ENCODE data around the gene FAM83B. TPM values are rescaled to one million over a fixed set of nuclear protein-coding genes. Genes with fewer than 3 reads are reported as not detected.

The FAM83B gene
- total RNA-seq, 1 experiment from 2014 or later, result 3.9 TPM

DNA sequence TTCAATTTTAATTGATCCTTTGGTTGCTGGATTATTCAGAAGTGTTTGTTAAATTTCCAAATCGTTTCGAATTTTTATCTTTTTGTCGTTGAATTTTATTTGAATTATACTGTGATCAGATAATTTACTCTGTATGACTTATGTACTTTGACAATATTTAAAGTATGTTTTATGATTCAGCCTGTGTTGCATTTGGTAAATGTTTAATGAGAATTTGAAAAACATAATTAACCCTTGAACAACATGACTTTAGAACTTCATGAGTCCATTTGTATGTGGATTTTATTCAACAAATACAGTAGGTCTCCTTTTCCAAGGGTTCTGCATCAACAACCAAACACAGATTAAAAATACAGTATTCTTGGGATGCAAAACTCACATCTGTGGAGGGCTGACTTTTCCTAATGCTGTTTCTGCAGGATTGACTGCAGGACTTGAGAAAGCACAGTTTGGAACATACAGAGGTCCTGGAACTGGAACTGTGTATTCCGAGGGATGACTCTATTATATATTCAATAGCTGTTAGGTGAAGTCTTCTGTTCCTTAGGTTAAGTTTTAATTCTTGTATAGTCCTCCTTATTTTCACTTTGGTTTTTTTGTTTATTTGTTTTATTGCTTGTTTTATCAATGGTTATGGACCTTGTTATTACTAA is 40.5 kb downstream of the FAM83B start:
- no peak for TF ChIP-seq GRHL2 (CRISPR knock-in tag; IDR thresholded peaks at IDR 0.05; ENCODE audit: insufficient replicate concordance, severe bottlenecking)
- no peak for TF ChIP-seq OVOL2 (CRISPR knock-in tag; IDR thresholded peaks at IDR 0.05; ENCODE audit: borderline replicate concordance)
- TF ChIP-seq, protein P1, sequence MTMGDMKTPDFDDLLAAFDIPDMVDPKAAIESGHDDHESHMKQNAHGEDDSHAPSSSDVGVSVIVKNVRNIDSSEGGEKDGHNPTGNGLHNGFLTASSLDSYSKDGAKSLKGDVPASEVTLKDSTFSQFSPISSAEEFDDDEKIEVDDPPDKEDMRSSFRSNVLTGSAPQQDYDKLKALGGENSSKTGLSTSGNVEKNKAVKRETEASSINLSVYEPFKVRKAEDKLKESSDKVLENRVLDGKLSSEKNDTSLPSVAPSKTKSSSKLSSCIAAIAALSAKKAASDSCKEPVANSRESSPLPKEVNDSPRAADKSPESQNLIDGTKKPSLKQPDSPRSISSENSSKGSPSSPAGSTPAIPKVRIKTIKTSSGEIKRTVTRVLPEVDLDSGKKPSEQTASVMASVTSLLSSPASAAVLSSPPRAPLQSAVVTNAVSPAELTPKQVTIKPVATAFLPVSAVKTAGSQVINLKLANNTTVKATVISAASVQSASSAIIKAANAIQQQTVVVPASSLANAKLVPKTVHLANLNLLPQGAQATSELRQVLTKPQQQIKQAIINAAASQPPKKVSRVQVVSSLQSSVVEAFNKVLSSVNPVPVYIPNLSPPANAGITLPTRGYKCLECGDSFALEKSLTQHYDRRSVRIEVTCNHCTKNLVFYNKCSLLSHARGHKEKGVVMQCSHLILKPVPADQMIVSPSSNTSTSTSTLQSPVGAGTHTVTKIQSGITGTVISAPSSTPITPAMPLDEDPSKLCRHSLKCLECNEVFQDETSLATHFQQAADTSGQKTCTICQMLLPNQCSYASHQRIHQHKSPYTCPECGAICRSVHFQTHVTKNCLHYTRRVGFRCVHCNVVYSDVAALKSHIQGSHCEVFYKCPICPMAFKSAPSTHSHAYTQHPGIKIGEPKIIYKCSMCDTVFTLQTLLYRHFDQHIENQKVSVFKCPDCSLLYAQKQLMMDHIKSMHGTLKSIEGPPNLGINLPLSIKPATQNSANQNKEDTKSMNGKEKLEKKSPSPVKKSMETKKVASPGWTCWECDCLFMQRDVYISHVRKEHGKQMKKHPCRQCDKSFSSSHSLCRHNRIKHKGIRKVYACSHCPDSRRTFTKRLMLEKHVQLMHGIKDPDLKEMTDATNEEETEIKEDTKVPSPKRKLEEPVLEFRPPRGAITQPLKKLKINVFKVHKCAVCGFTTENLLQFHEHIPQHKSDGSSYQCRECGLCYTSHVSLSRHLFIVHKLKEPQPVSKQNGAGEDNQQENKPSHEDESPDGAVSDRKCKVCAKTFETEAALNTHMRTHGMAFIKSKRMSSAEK (CRISPR knock-in tag; IDR thresholded peaks at IDR 0.05; ENCODE audit: borderline replicate concordance), result no peak
- H3K27ac Mint-ChIP-seq, result no peak overlapping the region
- H3K4me1 Mint-ChIP-seq, result peaks cover 5% of the 10 kb centered on the region
- H3K27me3 Mint-ChIP-seq (ENCODE audit: low read depth), result no peaks in the 10 kb centered on the region
- no peak overlapping the region for H3K4me3 Mint-ChIP-seq
- CTCF ChIA-PET, result no interaction called here
- DNase-seq (ENCODE audit: low spot score), result no peak
- no peak for ATAC-seq
- peaks cover 3% of the 10 kb centered on the region for H3K36me3 Mint-ChIP-seq
- peaks cover 6% of the 10 kb centered on the region for H3K9me3 Mint-ChIP-seq
- POLR2A ChIA-PET, result no interaction called here

GRCh38 chr6:54891536-54891935 is 45.0 kb downstream of the FAM83B start:
- peaks cover 8% of the 10 kb centered on the region for H3K4me1 Mint-ChIP-seq
- no peak overlapping the region for H3K4me3 Mint-ChIP-seq
- CTCF ChIA-PET, result no interaction called here
- POLR2A ChIA-PET, result no interaction called here
- no peaks in the 10 kb centered on the region for H3K9me3 Mint-ChIP-seq
- no peaks in the 10 kb centered on the region for H3K36me3 Mint-ChIP-seq
- TF ChIP-seq TEAD4 (CRISPR knock-in tag; IDR thresholded peaks at IDR 0.05), result no peak
- TF ChIP-seq, protein P2, sequence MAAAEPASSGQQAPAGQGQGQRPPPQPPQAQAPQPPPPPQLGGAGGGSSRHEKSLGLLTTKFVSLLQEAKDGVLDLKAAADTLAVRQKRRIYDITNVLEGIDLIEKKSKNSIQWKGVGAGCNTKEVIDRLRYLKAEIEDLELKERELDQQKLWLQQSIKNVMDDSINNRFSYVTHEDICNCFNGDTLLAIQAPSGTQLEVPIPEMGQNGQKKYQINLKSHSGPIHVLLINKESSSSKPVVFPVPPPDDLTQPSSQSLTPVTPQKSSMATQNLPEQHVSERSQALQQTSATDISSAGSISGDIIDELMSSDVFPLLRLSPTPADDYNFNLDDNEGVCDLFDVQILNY (CRISPR knock-in tag; IDR thresholded peaks at IDR 0.05), result no peak
- no peak for TF ChIP-seq FOXJ3 (CRISPR knock-in tag; IDR thresholded peaks at IDR 0.05; ENCODE audit: borderline replicate concordance)
- TF ChIP-seq RORB (CRISPR knock-in tag; IDR thresholded peaks at IDR 0.05), result no peak
- no peak for TF ChIP-seq PRRX2 (CRISPR knock-in tag; IDR thresholded peaks at IDR 0.05)
- TF ChIP-seq NFATC4 (CRISPR knock-in tag; IDR thresholded peaks at IDR 0.05), result no peak
- no peak for TF ChIP-seq ZNF671 (CRISPR knock-in tag; IDR thresholded peaks at IDR 0.05)
- no peak for TF ChIP-seq ATF1 (CRISPR knock-in tag; IDR thresholded peaks at IDR 0.05)
- TF ChIP-seq, protein P3, sequence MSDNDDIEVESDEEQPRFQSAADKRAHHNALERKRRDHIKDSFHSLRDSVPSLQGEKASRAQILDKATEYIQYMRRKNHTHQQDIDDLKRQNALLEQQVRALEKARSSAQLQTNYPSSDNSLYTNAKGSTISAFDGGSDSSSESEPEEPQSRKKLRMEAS (CRISPR knock-in tag; IDR thresholded peaks at IDR 0.05), result no peak
- no peaks in the 10 kb centered on the region for H3K27me3 Mint-ChIP-seq (ENCODE audit: low read depth)
- ATAC-seq, result no peak
- DNase-seq (ENCODE audit: low spot score), result no peak
- H3K27ac Mint-ChIP-seq, result no peak overlapping the region

GRCh38 chr6:54892831-54893230 is 46.3 kb downstream of the FAM83B start:
- H3K4me3 Mint-ChIP-seq, result no peak overlapping the region
- ATAC-seq, result no peak
- CTCF ChIA-PET, result no interaction called here
- no peaks in the 10 kb centered on the region for H3K9me3 Mint-ChIP-seq
- no peak overlapping the region for H3K27ac Mint-ChIP-seq
- POLR2A ChIA-PET, result no interaction called here
- peaks cover 8% of the 10 kb centered on the region for H3K4me1 Mint-ChIP-seq
- H3K36me3 Mint-ChIP-seq, result no peaks in the 10 kb centered on the region
- H3K27me3 Mint-ChIP-seq (ENCODE audit: low read depth), result no peaks in the 10 kb centered on the region
- no peak for DNase-seq (ENCODE audit: low spot score)
- no peak for TF ChIP-seq ELF4 (CRISPR knock-in tag; IDR thresholded peaks at IDR 0.05; ENCODE audit: low read depth)
- TF ChIP-seq, protein P4, sequence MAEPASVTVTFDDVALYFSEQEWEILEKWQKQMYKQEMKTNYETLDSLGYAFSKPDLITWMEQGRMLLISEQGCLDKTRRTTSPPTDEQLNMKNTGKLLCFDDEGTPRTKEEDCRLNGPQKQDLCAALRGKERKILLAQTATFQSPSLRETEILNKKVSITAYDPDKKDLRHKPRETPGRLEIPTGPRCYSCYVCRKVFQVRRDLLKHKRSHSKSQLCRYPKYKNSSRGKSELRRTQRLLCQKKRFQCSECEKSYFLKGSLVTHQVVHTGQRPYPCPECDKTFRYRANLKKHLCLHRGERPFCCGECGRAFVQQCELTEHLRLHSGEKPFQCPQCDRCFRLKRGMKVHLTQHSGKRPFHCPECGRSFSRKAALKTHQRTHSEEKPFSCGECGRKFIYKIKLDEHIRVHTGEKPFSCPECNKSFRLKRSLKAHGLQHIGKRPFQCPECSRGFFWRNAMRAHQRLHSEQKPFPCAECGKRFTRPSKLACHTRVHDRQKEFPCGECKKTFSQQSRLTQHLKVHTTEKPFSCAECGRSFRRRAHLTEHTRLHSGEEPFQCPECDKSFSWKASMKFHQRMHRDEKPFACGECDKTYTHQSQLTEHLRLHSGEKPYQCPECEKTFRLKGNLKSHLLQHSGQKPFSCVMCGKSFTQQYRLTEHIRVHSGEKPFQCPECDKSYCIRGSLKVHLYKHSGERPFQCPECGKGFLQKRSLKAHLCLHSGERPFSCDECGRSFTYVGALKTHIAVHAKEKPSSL (CRISPR knock-in tag; conservative IDR thresholded peaks at IDR 0.05), result no peak
- TF ChIP-seq, protein P5, sequence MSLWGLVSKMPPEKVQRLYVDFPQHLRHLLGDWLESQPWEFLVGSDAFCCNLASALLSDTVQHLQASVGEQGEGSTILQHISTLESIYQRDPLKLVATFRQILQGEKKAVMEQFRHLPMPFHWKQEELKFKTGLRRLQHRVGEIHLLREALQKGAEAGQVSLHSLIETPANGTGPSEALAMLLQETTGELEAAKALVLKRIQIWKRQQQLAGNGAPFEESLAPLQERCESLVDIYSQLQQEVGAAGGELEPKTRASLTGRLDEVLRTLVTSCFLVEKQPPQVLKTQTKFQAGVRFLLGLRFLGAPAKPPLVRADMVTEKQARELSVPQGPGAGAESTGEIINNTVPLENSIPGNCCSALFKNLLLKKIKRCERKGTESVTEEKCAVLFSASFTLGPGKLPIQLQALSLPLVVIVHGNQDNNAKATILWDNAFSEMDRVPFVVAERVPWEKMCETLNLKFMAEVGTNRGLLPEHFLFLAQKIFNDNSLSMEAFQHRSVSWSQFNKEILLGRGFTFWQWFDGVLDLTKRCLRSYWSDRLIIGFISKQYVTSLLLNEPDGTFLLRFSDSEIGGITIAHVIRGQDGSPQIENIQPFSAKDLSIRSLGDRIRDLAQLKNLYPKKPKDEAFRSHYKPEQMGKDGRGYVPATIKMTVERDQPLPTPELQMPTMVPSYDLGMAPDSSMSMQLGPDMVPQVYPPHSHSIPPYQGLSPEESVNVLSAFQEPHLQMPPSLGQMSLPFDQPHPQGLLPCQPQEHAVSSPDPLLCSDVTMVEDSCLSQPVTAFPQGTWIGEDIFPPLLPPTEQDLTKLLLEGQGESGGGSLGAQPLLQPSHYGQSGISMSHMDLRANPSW (CRISPR knock-in tag; conservative IDR thresholded peaks at IDR 0.05; ENCODE audit: low read depth), result no peak
- TF ChIP-seq, protein P6, sequence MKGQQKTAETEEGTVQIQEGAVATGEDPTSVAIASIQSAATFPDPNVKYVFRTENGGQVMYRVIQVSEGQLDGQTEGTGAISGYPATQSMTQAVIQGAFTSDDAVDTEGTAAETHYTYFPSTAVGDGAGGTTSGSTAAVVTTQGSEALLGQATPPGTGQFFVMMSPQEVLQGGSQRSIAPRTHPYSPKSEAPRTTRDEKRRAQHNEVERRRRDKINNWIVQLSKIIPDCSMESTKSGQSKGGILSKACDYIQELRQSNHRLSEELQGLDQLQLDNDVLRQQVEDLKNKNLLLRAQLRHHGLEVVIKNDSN (CRISPR knock-in tag; IDR thresholded peaks at IDR 0.05), result no peak
- TF ChIP-seq, protein P7, sequence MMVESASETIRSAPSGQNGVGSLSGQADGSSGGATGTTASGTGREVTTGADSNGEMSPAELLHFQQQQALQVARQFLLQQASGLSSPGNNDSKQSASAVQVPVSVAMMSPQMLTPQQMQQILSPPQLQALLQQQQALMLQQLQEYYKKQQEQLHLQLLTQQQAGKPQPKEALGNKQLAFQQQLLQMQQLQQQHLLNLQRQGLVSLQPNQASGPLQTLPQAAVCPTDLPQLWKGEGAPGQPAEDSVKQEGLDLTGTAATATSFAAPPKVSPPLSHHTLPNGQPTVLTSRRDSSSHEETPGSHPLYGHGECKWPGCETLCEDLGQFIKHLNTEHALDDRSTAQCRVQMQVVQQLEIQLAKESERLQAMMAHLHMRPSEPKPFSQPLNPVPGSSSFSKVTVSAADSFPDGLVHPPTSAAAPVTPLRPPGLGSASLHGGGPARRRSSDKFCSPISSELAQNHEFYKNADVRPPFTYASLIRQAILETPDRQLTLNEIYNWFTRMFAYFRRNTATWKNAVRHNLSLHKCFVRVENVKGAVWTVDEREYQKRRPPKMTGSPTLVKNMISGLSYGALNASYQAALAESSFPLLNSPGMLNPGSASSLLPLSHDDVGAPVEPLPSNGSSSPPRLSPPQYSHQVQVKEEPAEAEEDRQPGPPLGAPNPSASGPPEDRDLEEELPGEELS (CRISPR knock-in tag; IDR thresholded peaks at IDR 0.05), result no peak
- no peak for TF ChIP-seq ZNF423 (CRISPR knock-in tag; IDR thresholded peaks at IDR 0.05)
